K562 (cell line): ENCODE results near the gene MRGPRX3. TPM values are rescaled to one million over a fixed set of nuclear protein-coding genes. Genes with fewer than 3 reads are reported as not detected.

Experiments used
- BACH1 ChIP-seq: fragments of 200-800 bp; sonication (Bioruptor generic); IDR thresholded peaks from 2 replicates; pipeline ENCODE4 v1.6.1; 2016; ENCODE audit warnings: missing genetic modification characterization, missing compliant biosample characterization
- CBX1 ChIP-seq: sonication (generic); IDR thresholded peaks from 2 replicates; pipeline ENCODE4 v1.6.1; 2016; ENCODE audit warnings: antibody characterized with exemption, low read depth, mild to moderate bottlenecking
- E2F3 ChIP-seq: fragments of 250-450 bp; sonication (Bioruptor Pico); IDR thresholded peaks from 2 replicates; pipeline ENCODE4 v1.4.0; 2020; ENCODE audit warnings: mild to moderate bottlenecking
- EP300 ChIP-seq: IDR thresholded peaks from 2 replicates; pipeline ENCODE4 v1.6.1; 2012; ENCODE audit warnings: low read length, improper control_type of control experiment
- HDAC1 ChIP-seq, 2 experiments: fragments of 450-650 bp; IDR thresholded peaks; 2 replicates each; pipeline ENCODE4 v1.6.1; 2016 to 2017; ENCODE audit warnings: inconsistent platforms in 1 of 2, mild to moderate bottlenecking in 1 of 2, moderate library complexity in 1 of 2
- HMGXB4 ChIP-seq: sonication (generic); formaldehyde crosslinking; IDR thresholded peaks from 2 replicates; pipeline ENCODE4 v1.8.1; 2023; ENCODE audit warnings: mild to moderate bottlenecking, missing genetic modification reagents
- ID3 ChIP-seq, 2 experiments: fragments of 250-450 bp in 1 of 2; fragments of 450-650 bp in 1 of 2; sonication (Bioruptor Pico) in 1 of 2; IDR thresholded peaks; 2 replicates each; pipeline versions ENCODE4 v1.6.1 to v1.8.0; 2016 to 2021; ENCODE audit warnings: mild to moderate bottlenecking in 2 of 2, moderate library complexity in 2 of 2, missing compliant biosample characterization in 1 of 2, missing genetic modification characterization in 1 of 2
- JUND ChIP-seq, 2 experiments: IDR thresholded peaks; 2 replicates in 1 of 2; 3 replicates in 1 of 2; pipeline ENCODE4 v1.6.1; 2011; ENCODE audit warnings: borderline replicate concordance in 2 of 2, low read depth in 2 of 2, low read length in 2 of 2, improper control_type of control experiment in 1 of 2, missing biosample characterization in 1 of 2, missing genetic modification characterization in 1 of 2, missing genetic modification reagents in 1 of 2
- KLF10 ChIP-seq: fragments of 250-450 bp; sonication (Bioruptor Pico); IDR thresholded peaks from 2 replicates; pipeline ENCODE4 v1.6.1; 2021; ENCODE audit warnings: matching md5 sums
- MTA3 ChIP-seq: fragments of 450-650 bp; formaldehyde crosslinking; IDR thresholded peaks from 2 replicates; pipeline ENCODE4 v1.6.1; 2017; ENCODE audit warnings: mild to moderate bottlenecking, borderline replicate concordance
- PKNOX1 ChIP-seq: fragments of 450-650 bp; IDR thresholded peaks from 2 replicates; pipeline ENCODE4 v1.6.1; 2016
- PTBP1 ChIP-seq: fragments of 200-400 bp; formaldehyde crosslinking; IDR thresholded peaks from 2 replicates; pipeline ENCODE4 v1.6.1; 2017; ENCODE audit warnings: low read depth, low read length
- RBBP5 ChIP-seq: fragments of 200-600 bp; sonication (generic); IDR thresholded peaks from 2 replicates; pipeline ENCODE4 v1.6.1; 2012; ENCODE audit warnings: borderline replicate concordance, mild to moderate bottlenecking, low read length, control low read depth, inconsistent platforms; ENCODE audit not compliant: insufficient read depth, poor library complexity, severe bottlenecking
- RFX5 ChIP-seq: IDR thresholded peaks from 2 replicates; pipeline ENCODE4 v1.6.1; 2011; ENCODE audit warnings: low read depth, mild to moderate bottlenecking, improper control_type of control experiment, low read length
- SIX5 ChIP-seq, 2 experiments: IDR thresholded peaks; 2 replicates each; pipeline ENCODE4 v1.6.1; 2011; ENCODE audit warnings: low read length in 2 of 2, borderline replicate concordance in 1 of 2, low read depth in 1 of 2, mild to moderate bottlenecking in 1 of 2, moderate library complexity in 1 of 2; ENCODE audit not compliant: insufficient read depth in 1 of 2
- SNIP1 ChIP-seq: fragments of 450-650 bp; IDR thresholded peaks from 2 replicates; pipeline ENCODE4 v1.7.1; 2017; ENCODE audit warnings: low read depth, mild to moderate bottlenecking
- SOX6 ChIP-seq: fragments of 450-650 bp; IDR thresholded peaks from 2 replicates; pipeline ENCODE4 v1.6.1; 2014; ENCODE audit warnings: mild to moderate bottlenecking
- TAF1 ChIP-seq: IDR thresholded peaks from 2 replicates; pipeline ENCODE4 v1.6.1; 2011; ENCODE audit warnings: mild to moderate bottlenecking, low read length, moderate library complexity; ENCODE audit not compliant: insufficient read depth, control insufficient read depth, severe bottlenecking; ENCODE audit errors: extremely low read depth
- XRCC5 ChIP-seq: fragments of 200-400 bp; formaldehyde crosslinking; IDR thresholded peaks from 2 replicates; pipeline ENCODE4 v1.6.1; 2017; ENCODE audit warnings: low read depth, mild to moderate bottlenecking, low read length
- ZBED1 ChIP-seq: IDR thresholded peaks from 2 replicates; pipeline ENCODE4 v1.6.1; 2014
- ZFP36 ChIP-seq: fragments of 150-350 bp; IDR thresholded peaks from 2 replicates; pipeline ENCODE4 v1.6.1; 2018; ENCODE audit warnings: low read length, low read depth; ENCODE audit not compliant: partially characterized antibody
- ZNF395 ChIP-seq: fragments of 200-800 bp; sonication (Bioruptor generic); IDR thresholded peaks from 2 replicates; pipeline ENCODE4 v1.6.1; 2017; ENCODE audit warnings: missing genetic modification characterization, missing compliant biosample characterization
- polyA plus RNA-seq, 8 experiments: library from polyadenylated mRNA; depleted of rRNA in 4 of 8; stranded (reverse) in 5 of 8; unstranded in 3 of 8; fragments of >200 nt; fragmentation: Nextera tagmentation in 2 of 8; fragmentation: Illumina TruSeq in 1 of 8; extraction: Ambion mirVana in 2 of 8; extraction: Trizol in 1 of 8; gene quantifications; 2 replicates each; pipeline versions ENCODE4 v1.2.1 to v1.2.3, GENCODE V29; 2011 to 2014; ENCODE audit warnings: inconsistent platforms in 1 of 8, missing spikeins in 1 of 8
- total RNA-seq, 7 experiments: library from RNA; depleted of rRNA in 6 of 7; stranded (reverse); fragments of >200 nt in 6 of 7; fragmentation: Illumina TruSeq in 2 of 7; extraction: Trizol in 2 of 7; gene quantifications; 2 replicates each; pipeline versions ENCODE4 v1.2.1 to v1.2.3, GENCODE V29; 2011 to 2021; ENCODE audit warnings: low replicate concordance in 1 of 7

The MRGPRX3 gene
- total and polyA plus RNA-seq, 9 of the 15 experiments (the other 6 are each of a cell fraction or from before 2014, with no cell fraction given) = not detected

GRCh38 chr11:18105802-18106574 is 26.4 kb upstream of the MRGPRX3 start, which contains the start of gene SAAL1 (continued):
- TF ChIP-seq HMGXB4 (CRISPR knock-in tag) = peak; percentile 70
- TF ChIP-seq XRCC5 = peak; percentile 73; the same call in 1 of the 2 replicates
- TF ChIP-seq EP300 = peak; percentile 47
- peak; percentile 74 for TF ChIP-seq E2F3 (CRISPR knock-in tag)
- TF ChIP-seq ID3 (CRISPR knock-in tag; IDR thresholded peaks at IDR 0.05) = no peak
- TF ChIP-seq ID3 (tag; IDR thresholded peaks at IDR 0.05) = 0 out of 2 replicates have a peak, but pooled peaks have one; percentile 18
- TF ChIP-seq TAF1 = peak; percentile 75
- TF ChIP-seq CBX1 = peak; percentile 83
- peak; percentile 99 for TF ChIP-seq ZBED1
- peak; percentile 85 for TF ChIP-seq SNIP1
- peak; percentile 27; the same call in 1 of the 2 replicates for TF ChIP-seq PTBP1
- TF ChIP-seq SIX5 (IDR thresholded peaks at IDR 0.05; ENCODE audit: borderline replicate concordance in 1 of 2, insufficient read depth in 1 of 2, low read depth in 1 of 2, low read length in 2 of 2) = no peak
- TF ChIP-seq MTA3 = 0 out of 2 replicates have a peak, but pooled peaks have one; percentile 65
- TF ChIP-seq ZFP36 = no peak
- TF ChIP-seq RFX5 = 0 out of 2 replicates have a peak, but pooled peaks have one; percentile 19
- TF ChIP-seq ZNF395 (CRISPR knock-in tag) = peak; percentile 62; the same call in 1 of the 2 replicates
- TF ChIP-seq HDAC1 (IDR thresholded peaks at IDR 0.05) = peak in 1 of 2 experiments; percentile 92; a peak in 2 of 4 replicates
- peak; percentile 95 for TF ChIP-seq RBBP5
- peak; percentile 65 for TF ChIP-seq JUND (IDR thresholded peaks at IDR 0.05; ENCODE audit: borderline replicate concordance, low read depth, low read length)
- TF ChIP-seq JUND (tag; IDR thresholded peaks at IDR 0.05; ENCODE audit: borderline replicate concordance, low read depth, low read length) = no peak; the same call in 2 of the 3 replicates
- TF ChIP-seq BACH1 = no peak
- 0 out of 2 replicates have a peak, but pooled peaks have one; percentile 4 for TF ChIP-seq PKNOX1
- no peak for TF ChIP-seq KLF10 (CRISPR knock-in tag)
- peak; percentile 37; the same call in 1 of the 2 replicates for TF ChIP-seq SOX6
